Panc1 (cell line): ENCODE data around the gene PTBP3.

Source experiments
- CTCF ChIP-seq: fragments of 450-650 bp; IDR thresholded peaks from 2 replicates; pipeline ENCODE4 v1.5.1; 2017; ENCODE audit warnings: mild to moderate bottlenecking
- POLR2AphosphoS5 ChIP-seq: IDR thresholded peaks from 2 replicates; pipeline ENCODE4 v1.6.1; 2012; ENCODE audit warnings: mild to moderate bottlenecking, low read depth, low read length, moderate library complexity
- TCF7L2 ChIP-seq: IDR thresholded peaks from 2 replicates; pipeline ENCODE4 v1.6.1; 2011; ENCODE audit warnings: mild to moderate bottlenecking, low read depth, low read length, inconsistent platforms

- no peak for TF ChIP-seq POLR2AphosphoS5
- no peak for TF ChIP-seq TCF7L2
- no peak for TF ChIP-seq CTCF
Measured at GRCh38 chr9:112322701-112323377, 10.6 kb downstream of the PTBP3 start.
